Measurements from ENCODE around the gene SDK2. TPM values are rescaled to one million over a fixed set of nuclear protein-coding genes. Genes with fewer than 3 reads are reported as not detected.
"Not testable (repeated sequence)": the region's sequence is repeated elsewhere in the genome, so short reads cannot be mapped to it uniquely, and the experiment has no call there.

Gene SDK2
- total RNA-seq, 2 donors from 2014 or later = 0.26 to 0.33 TPM

DNA sequence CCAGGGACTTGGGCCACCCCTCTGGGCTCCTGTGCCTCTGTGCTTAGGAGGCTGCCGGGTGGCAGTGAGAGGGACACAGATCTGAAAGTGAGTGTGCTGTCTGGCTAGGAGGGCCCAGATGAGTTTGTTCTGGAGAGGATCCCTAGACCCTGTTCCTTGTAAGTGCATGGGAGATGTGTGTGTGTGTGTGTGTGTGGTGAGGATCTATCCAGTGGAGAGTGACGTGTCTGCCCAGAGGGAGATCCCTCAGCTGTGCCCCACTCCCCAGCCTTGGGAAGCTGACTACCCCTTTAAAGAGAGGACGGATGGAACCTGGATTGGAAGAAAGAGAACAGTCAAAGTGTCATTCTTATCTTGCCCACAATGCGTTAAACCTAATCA lies 306.9 kb downstream of the SDK2 start:
- Histone ChIP-seq H3K9me3 (no peaks in the 10 kb centered on the region), H3K4me1 (peaks cover 11% of the 10 kb centered on the region), H3K4me3 (no peak overlapping the region), H3K27me3 (no peaks in the 10 kb centered on the region), H3K36me3 (replicated peaks in 1 of 2; ENCODE audit: insufficient read depth in 1 of 2, low read depth in 2 of 2) (no peaks in the 10 kb centered on the region), H3K27ac (no peak overlapping the region)
- no peak for ATAC-seq
- intact Hi-C loops (cut with DNase I) = no loop called here
- TF ChIP-seq POLR2A (IDR thresholded peaks at IDR 0.05) = no peak
- TF ChIP-seq, protein P1, sequence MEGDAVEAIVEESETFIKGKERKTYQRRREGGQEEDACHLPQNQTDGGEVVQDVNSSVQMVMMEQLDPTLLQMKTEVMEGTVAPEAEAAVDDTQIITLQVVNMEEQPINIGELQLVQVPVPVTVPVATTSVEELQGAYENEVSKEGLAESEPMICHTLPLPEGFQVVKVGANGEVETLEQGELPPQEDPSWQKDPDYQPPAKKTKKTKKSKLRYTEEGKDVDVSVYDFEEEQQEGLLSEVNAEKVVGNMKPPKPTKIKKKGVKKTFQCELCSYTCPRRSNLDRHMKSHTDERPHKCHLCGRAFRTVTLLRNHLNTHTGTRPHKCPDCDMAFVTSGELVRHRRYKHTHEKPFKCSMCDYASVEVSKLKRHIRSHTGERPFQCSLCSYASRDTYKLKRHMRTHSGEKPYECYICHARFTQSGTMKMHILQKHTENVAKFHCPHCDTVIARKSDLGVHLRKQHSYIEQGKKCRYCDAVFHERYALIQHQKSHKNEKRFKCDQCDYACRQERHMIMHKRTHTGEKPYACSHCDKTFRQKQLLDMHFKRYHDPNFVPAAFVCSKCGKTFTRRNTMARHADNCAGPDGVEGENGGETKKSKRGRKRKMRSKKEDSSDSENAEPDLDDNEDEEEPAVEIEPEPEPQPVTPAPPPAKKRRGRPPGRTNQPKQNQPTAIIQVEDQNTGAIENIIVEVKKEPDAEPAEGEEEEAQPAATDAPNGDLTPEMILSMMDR (IDR thresholded peaks at IDR 0.05) = no peak
- WGBS, 2 donors = 43 to 67% methylated on average over 3 to 4 of the region's 4 CpGs
- no peak for DNase-seq

DNA sequence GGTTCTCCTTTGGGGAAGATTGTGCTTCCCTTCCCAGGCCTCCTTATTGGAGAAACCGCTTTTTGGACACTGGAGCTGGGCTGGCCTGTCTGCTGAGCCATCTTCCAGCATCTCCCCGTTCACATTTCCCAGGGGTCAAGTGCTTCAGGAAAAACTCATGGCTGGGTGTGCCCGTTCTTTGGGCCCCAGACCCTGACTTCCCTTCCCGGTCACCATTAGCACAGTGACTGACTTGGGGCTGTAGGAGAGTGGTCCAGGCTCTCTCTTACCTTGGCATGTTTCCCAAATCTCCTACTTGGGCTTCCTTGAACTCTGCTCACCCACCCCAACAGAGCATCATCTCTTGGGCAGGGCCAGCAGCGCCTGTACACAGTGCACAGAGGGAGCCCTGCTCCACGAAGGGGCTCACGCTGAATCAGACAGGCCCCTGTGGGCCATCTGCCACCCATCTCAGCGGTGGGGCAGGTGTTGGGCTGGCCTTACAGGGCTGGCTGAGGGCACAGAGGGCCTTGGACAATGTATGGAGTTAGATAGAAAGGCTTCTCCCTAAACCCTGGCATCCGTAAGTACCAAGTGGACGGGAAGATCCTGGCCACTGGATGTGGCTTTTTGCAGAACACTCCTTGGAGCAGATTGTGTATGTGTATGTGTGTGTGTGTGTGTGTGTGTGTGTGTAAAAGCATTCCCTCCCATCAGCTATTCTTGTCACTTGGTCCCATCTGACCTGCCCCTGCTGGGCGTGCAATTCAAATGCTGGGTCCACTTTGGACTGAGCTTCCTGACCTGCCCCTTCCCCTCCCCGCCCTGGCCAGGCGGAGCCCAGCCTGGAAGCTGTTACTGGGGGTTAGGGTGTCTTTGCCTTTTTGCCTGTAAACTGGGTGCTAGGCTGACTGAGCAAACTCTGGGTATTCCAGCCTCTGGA lies 307.6 kb downstream of the SDK2 start:
- intact Hi-C loops (cut with DNase I) = no loop called here
- H3K27ac ChIP-seq = no peak overlapping the region
- peaks cover 5% of the 10 kb centered on the region for H3K4me1 ChIP-seq
- no peaks in the 10 kb centered on the region for H3K36me3 ChIP-seq (replicated peaks in 1 of 2; ENCODE audit: insufficient read depth in 1 of 2, low read depth in 2 of 2)
- no peak overlapping the region for H3K4me3 ChIP-seq
- no peak for TF ChIP-seq POLR2A (IDR thresholded peaks at IDR 0.05)
- TF ChIP-seq, protein P1 (IDR thresholded peaks at IDR 0.05) = no peak
- no peak for DNase-seq
- no peaks in the 10 kb centered on the region for H3K9me3 ChIP-seq
- 89 to 94% methylated on average over 11 to 13 of the region's 13 CpGs for WGBS, 2 donors
- H3K27me3 ChIP-seq = no peaks in the 10 kb centered on the region
- no peak for ATAC-seq

DNA sequence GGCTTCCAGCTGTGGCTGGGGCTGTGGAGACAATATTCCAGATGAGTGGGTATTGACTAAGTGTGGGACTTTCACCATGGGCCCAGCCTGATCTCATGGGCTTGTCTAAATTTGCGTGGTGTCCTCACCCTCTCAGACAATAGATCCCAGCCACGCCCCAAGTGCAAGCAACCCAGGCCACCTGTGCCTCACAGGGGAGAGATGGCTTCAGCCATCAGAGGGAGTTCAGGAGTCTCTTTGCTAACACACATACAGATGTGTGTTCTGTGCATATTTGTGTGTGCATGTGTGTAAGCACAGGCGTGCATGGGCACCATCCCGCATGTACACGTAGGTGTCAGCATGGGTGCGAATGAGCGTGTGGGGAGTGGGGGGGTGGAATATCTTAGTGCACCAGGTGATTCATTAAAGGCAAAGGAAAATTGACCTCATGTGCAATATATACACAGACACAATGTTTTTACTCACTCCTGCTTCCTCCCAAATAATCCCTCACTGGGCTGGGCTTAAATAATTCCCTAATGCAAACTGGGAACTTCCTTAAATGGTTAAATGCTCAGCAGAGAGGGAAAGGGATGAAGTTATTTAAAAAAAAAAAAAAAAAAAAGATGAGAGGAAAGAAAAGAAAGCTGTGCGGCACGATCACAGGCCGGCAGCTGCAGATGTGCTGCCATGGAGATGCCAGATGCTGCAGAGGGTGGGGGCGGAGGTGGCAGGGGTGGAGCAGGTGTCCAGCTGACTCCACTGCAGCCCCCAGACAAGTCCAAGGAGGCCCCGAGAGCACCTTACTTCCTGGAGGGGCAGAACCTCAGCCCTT lies 308.4 kb downstream of the SDK2 start:
- H3K9me3 ChIP-seq = no peaks in the 10 kb centered on the region
- ATAC-seq = no peak
- TF ChIP-seq, protein P1 (IDR thresholded peaks at IDR 0.05) = no peak
- no peaks in the 10 kb centered on the region for H3K36me3 ChIP-seq (replicated peaks in 1 of 2; ENCODE audit: insufficient read depth in 1 of 2, low read depth in 2 of 2)
- no peak overlapping the region for H3K27ac ChIP-seq
- no peaks in the 10 kb centered on the region for H3K27me3 ChIP-seq
- H3K4me3 ChIP-seq = no peak overlapping the region
- WGBS, 2 donors = 83 to 90% methylated on average over 10 to 12 of the region's 12 CpGs
- DNase-seq = no peak
- H3K4me1 ChIP-seq = no peaks in the 10 kb centered on the region
- intact Hi-C loops (cut with DNase I) = no loop called here

GRCh38 chr17:73334771-73335513 lies 309.3 kb downstream of the SDK2 start:
- WGBS, 2 donors = 63 to 71% methylated on average over 9 to 12 of the region's 12 CpGs
- no peak for ATAC-seq
- DNase-seq = peak in 1 of 4 donors; percentile 49
- Histone ChIP-seq H3K27me3 (no peaks in the 10 kb centered on the region), H3K4me1 (no peaks in the 10 kb centered on the region), H3K36me3 (replicated peaks in 1 of 2; ENCODE audit: insufficient read depth in 1 of 2, low read depth in 2 of 2) (no peaks in the 10 kb centered on the region), H3K4me3 (no peak overlapping the region), H3K9me3 (no peaks in the 10 kb centered on the region), H3K27ac (no peak overlapping the region)
- TF ChIP-seq, protein P1 (IDR thresholded peaks at IDR 0.05) = no peak
- TF ChIP-seq POLR2A (IDR thresholded peaks at IDR 0.05) = no peak
- intact Hi-C loops (cut with DNase I) = no loop called here

GRCh38 chr17:73333445-73333844 lies 310.8 kb downstream of the SDK2 start:
- intact Hi-C loops (cut with DNase I); H3K27ac ChIP-seq; H3K27me3 ChIP-seq; H3K9me3 ChIP-seq; H3K4me1 ChIP-seq; DNase-seq; H3K36me3 ChIP-seq (replicated peaks in 1 of 2; ENCODE audit: insufficient read depth in 1 of 2, low read depth in 2 of 2); ATAC-seq; H3K4me3 ChIP-seq: not testable (repeated sequence)
- WGBS, 2 donors = 82 to 96% methylated on average over 9 of the region's 9 CpGs
